Neural progenitor cell (in vitro differentiated cells): ENCODE data around the gene IRF2BP2. TPM values are rescaled to one million over a fixed set of nuclear protein-coding genes. Genes with fewer than 3 reads are reported as not detected.

ENCODE experiments used
- DNase-seq: peaks from one replicate; pipeline ENCODE4 v3.0.0-alpha.2; 2016; ENCODE audit warnings: low spot score
- H2AFZ ChIP-seq: fragments of 200-600 bp; sonication (generic); replicated peaks from 2 replicates; pipeline ENCODE4 v1.6.1; 2016; ENCODE audit warnings: antibody characterized with exemption
- H3F3A ChIP-seq: fragments of 200-600 bp; sonication (generic); 2 replicates; pipeline ENCODE4 v1.6.1; 2016; ENCODE audit warnings: antibody characterized with exemption, low read depth
- H3K27ac ChIP-seq: fragments of 200-600 bp; sonication (generic); 2 replicates; pipeline ENCODE4 v1.5.1; 2016; ENCODE audit warnings: mild to moderate bottlenecking
- H3K27me3 ChIP-seq: fragments of 200-600 bp; sonication (generic); 2 replicates; pipeline ENCODE4 v1.6.1; 2016; ENCODE audit warnings: mild to moderate bottlenecking, moderate library complexity
- H3K36me3 ChIP-seq: fragments of 200-600 bp; sonication (generic); 2 replicates; pipeline ENCODE4 v1.5.1; 2016
- H3K4me1 ChIP-seq: fragments of 200-600 bp; sonication (generic); 2 replicates; pipeline ENCODE4 v1.6.1; 2016; ENCODE audit warnings: mixed run types
- H3K4me2 ChIP-seq: fragments of 200-600 bp; sonication (generic); 2 replicates; pipeline ENCODE4 v1.6.1; 2016
- H3K4me3 ChIP-seq: fragments of 200-600 bp; sonication (generic); 2 replicates; pipeline ENCODE4 v1.5.1; 2016
- H3K79me2 ChIP-seq: fragments of 200-600 bp; sonication (generic); 2 replicates; pipeline ENCODE4 v1.6.1; 2016; ENCODE audit warnings: low read depth
- H3K9ac ChIP-seq: fragments of 200-600 bp; sonication (generic); 2 replicates; pipeline ENCODE4 v1.6.1; 2016
- H3K9me3 ChIP-seq: fragments of 200-600 bp; sonication (generic); 2 replicates; pipeline ENCODE4 v1.5.1; 2016; ENCODE audit warnings: low read depth
- H4K20me1 ChIP-seq: fragments of 200-600 bp; sonication (generic); 2 replicates; pipeline ENCODE4 v1.6.1; 2016; ENCODE audit warnings: low read depth
- H3K27ac Mint-ChIP-seq: 3 replicates; pipeline ENCODE4 v1.8.0; 2021; ENCODE audit warnings: mixed read lengths
- H3K27me3 Mint-ChIP-seq: 2 replicates; pipeline ENCODE4 v1.8.0; 2022; ENCODE audit warnings: low read depth, mild to moderate bottlenecking, inconsistent platforms, moderate library complexity, mixed read lengths; ENCODE audit not compliant: insufficient read depth
- H3K36me3 Mint-ChIP-seq: 3 replicates; pipeline ENCODE4 v1.8.0; 2021; ENCODE audit warnings: mixed read lengths
- H3K4me1 Mint-ChIP-seq: 3 replicates; pipeline ENCODE4 v1.8.0; 2021; ENCODE audit warnings: mixed read lengths
- H3K4me3 Mint-ChIP-seq: 3 replicates; pipeline ENCODE4 v1.8.0; 2021; ENCODE audit warnings: mild to moderate bottlenecking, moderate library complexity, mixed read lengths
- H3K9me3 Mint-ChIP-seq: 3 replicates; pipeline ENCODE4 v1.8.0; 2020; ENCODE audit warnings: mixed read lengths
- CTCF ChIP-seq: fragments of 200-600 bp; sonication (generic); IDR thresholded peaks from 2 replicates; pipeline ENCODE4 v1.5.1; 2017; ENCODE audit warnings: antibody characterized with exemption, mild to moderate bottlenecking
- EZH2 ChIP-seq: fragments of 200-600 bp; sonication (generic); IDR thresholded peaks from 2 replicates; pipeline ENCODE4 v1.6.1; 2017; ENCODE audit warnings: antibody characterized with exemption, mild to moderate bottlenecking, moderate library complexity
- EZH2phosphoT487 ChIP-seq: fragments of 200-600 bp; sonication (generic); IDR thresholded peaks from 2 replicates; pipeline ENCODE4 v1.6.1; 2017; ENCODE audit warnings: antibody characterized with exemption
- total RNA-seq: library from RNA; depleted of rRNA; stranded (reverse); fragments of >200 nt; gene quantifications from 2 replicates; pipeline ENCODE4 v1.2.3, GENCODE V29; 2015; ENCODE audit warnings: low replicate concordance

IRF2BP2 gene
- total RNA-seq, 1 donor from 2014 or later = 22.9 TPM

- no peak for DNase-seq
- Histone ChIP-seq H3K4me1 (peaks cover 7% of the 10 kb centered on the region), H3K9ac (no peak overlapping the region), H3K4me3 (no peak overlapping the region), H3K79me2 (no peaks in the 10 kb centered on the region), H3K4me2 (no peak overlapping the region), H3K9me3 (no peaks in the 10 kb centered on the region), H3K27me3 (no peaks in the 10 kb centered on the region), H2AFZ (no peak overlapping the region), H3K27ac (no peak overlapping the region), H4K20me1 (no peaks in the 10 kb centered on the region), H3F3A (no peaks in the 10 kb centered on the region), H3K36me3 (no peaks in the 10 kb centered on the region)
- H3K4me1 Mint-ChIP-seq = peaks cover 12% of the 10 kb centered on the region
- H3K27me3 Mint-ChIP-seq = no peaks in the 10 kb centered on the region
- no peak overlapping the region for H3K27ac Mint-ChIP-seq
- H3K9me3 Mint-ChIP-seq = no peaks in the 10 kb centered on the region
- no peak for TF ChIP-seq EZH2phosphoT487
- no peak for TF ChIP-seq CTCF
- no peak for TF ChIP-seq EZH2
- no peak overlapping the region for H3K4me3 Mint-ChIP-seq
- no peaks in the 10 kb centered on the region for H3K36me3 Mint-ChIP-seq
Observed at GRCh38 chr1:234656944-234657654, 47.1 kb upstream of the IRF2BP2 start.

GRCh38 chr1:234656070-234656895, 46.3 kb upstream of the IRF2BP2 start:
- H3K9ac ChIP-seq = no peak overlapping the region

GRCh38 chr1:234655328-234656069, 45.5 kb upstream of the IRF2BP2 start:
- H3K27ac ChIP-seq = no peak overlapping the region
- no peaks in the 10 kb centered on the region for H3K36me3 Mint-ChIP-seq
- no peaks in the 10 kb centered on the region for H3F3A ChIP-seq
- H3K36me3 ChIP-seq = no peaks in the 10 kb centered on the region
- no peaks in the 10 kb centered on the region for H4K20me1 ChIP-seq
- H3K4me1 ChIP-seq = peaks cover 7% of the 10 kb centered on the region
- no peaks in the 10 kb centered on the region for H3K79me2 ChIP-seq
- no peaks in the 10 kb centered on the region for H3K27me3 Mint-ChIP-seq
- no peak overlapping the region for H3K4me3 Mint-ChIP-seq
- H3K4me1 Mint-ChIP-seq = peaks cover 12% of the 10 kb centered on the region
- TF ChIP-seq CTCF (no peak), EZH2 (no peak), EZH2phosphoT487 (no peak)
- H2AFZ ChIP-seq = peak overlapping the region; percentile 44
- no peak overlapping the region for H3K9ac ChIP-seq
- no peak for DNase-seq
- H3K9me3 Mint-ChIP-seq = no peaks in the 10 kb centered on the region
- no peak overlapping the region for H3K27ac Mint-ChIP-seq
- H3K9me3 ChIP-seq = no peaks in the 10 kb centered on the region
- H3K27me3 ChIP-seq = no peaks in the 10 kb centered on the region
- H3K4me2 ChIP-seq = no peak overlapping the region
- H3K4me3 ChIP-seq = no peak overlapping the region

More at GRCh38 chr1:234656070-234656895, 46.3 kb upstream of the IRF2BP2 start:
- no peaks in the 10 kb centered on the region for H3K36me3 ChIP-seq
- no peaks in the 10 kb centered on the region for H4K20me1 ChIP-seq
- no peaks in the 10 kb centered on the region for H3K27me3 ChIP-seq
- H3K27me3 Mint-ChIP-seq = no peaks in the 10 kb centered on the region
- no peaks in the 10 kb centered on the region for H3F3A ChIP-seq
- no peaks in the 10 kb centered on the region for H3K79me2 ChIP-seq
- no peak overlapping the region for H2AFZ ChIP-seq
- H3K4me3 ChIP-seq = no peak overlapping the region
- no peak overlapping the region for H3K27ac ChIP-seq
- no peaks in the 10 kb centered on the region for H3K36me3 Mint-ChIP-seq
- H3K27ac Mint-ChIP-seq = no peak overlapping the region
- H3K4me2 ChIP-seq = no peak overlapping the region
- peaks cover 7% of the 10 kb centered on the region for H3K4me1 ChIP-seq
- peaks cover 12% of the 10 kb centered on the region for H3K4me1 Mint-ChIP-seq
- no peak overlapping the region for H3K4me3 Mint-ChIP-seq
- no peak for TF ChIP-seq EZH2
- no peak for TF ChIP-seq CTCF
- no peak for TF ChIP-seq EZH2phosphoT487
- no peaks in the 10 kb centered on the region for H3K9me3 ChIP-seq
- DNase-seq = no peak
- no peaks in the 10 kb centered on the region for H3K9me3 Mint-ChIP-seq
